ENCODE results near the gene TENM4.

DNA sequence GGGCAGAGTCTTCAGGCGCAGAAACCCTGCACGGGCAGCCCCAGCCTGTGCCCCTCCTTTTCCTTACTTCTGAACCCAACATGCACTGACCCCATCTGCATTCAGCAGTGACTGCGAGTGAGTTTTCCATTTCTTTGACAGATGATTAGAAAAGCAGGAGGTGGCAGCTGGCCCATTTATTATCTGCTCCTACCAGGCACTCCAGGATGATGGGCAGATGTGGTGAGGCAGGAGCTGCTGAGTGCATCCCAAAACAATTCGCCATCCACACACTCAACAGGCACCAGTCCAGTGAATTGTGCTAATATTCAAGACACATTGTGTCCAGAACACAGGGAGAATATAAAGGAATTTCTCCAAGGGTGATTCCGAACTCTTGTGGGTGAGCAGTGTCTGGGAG lies 208.5 kb downstream of the TENM4 start:
- TF ChIP-seq, protein P1, sequence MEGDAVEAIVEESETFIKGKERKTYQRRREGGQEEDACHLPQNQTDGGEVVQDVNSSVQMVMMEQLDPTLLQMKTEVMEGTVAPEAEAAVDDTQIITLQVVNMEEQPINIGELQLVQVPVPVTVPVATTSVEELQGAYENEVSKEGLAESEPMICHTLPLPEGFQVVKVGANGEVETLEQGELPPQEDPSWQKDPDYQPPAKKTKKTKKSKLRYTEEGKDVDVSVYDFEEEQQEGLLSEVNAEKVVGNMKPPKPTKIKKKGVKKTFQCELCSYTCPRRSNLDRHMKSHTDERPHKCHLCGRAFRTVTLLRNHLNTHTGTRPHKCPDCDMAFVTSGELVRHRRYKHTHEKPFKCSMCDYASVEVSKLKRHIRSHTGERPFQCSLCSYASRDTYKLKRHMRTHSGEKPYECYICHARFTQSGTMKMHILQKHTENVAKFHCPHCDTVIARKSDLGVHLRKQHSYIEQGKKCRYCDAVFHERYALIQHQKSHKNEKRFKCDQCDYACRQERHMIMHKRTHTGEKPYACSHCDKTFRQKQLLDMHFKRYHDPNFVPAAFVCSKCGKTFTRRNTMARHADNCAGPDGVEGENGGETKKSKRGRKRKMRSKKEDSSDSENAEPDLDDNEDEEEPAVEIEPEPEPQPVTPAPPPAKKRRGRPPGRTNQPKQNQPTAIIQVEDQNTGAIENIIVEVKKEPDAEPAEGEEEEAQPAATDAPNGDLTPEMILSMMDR (IDR thresholded peaks at IDR 0.05): no peak
- TF ChIP-seq POLR2AphosphoS5 (IDR thresholded peaks at IDR 0.05): no peak
- TF ChIP-seq POLR2A (IDR thresholded peaks at IDR 0.05): no peak
